Stimulated activated CD4-positive, alpha-beta T cell treated with anti-CD3 and anti-CD28 coated beads, Interleukin-1b, Interleukin-23, amount 100 ng/mL, for 48 hours (primary cell): ENCODE data around the gene MTCL1.

Experiments used
- DNase-seq: peaks from one replicate; pipeline ENCODE4 v3.0.0-alpha.2; 2020

The MTCL1 gene

GRCh38 chr18:8776013-8776943 is 70.9 kb downstream of the MTCL1 start:
- no peak for DNase-seq

- no peak for DNase-seq
Measured at GRCh38 chr18:8777846-8778245, 72.5 kb downstream of the MTCL1 start.

GRCh38 chr18:8778386-8778785 is 73.0 kb downstream of the MTCL1 start:
- DNase-seq: no peak

- DNase-seq: no peak
Measured at GRCh38 chr18:8778824-8779223, 73.5 kb downstream of the MTCL1 start.

GRCh38 chr18:8779251-8779650 is 73.9 kb downstream of the MTCL1 start:
- DNase-seq: no peak

- DNase-seq: no peak
Measured at GRCh38 chr18:8780227-8780626, 74.9 kb downstream of the MTCL1 start.

GRCh38 chr18:8781671-8782070 is 76.3 kb downstream of the MTCL1 start:
- no peak for DNase-seq

- no peak for DNase-seq
Measured at GRCh38 chr18:8783335-8783993, 78.1 kb downstream of the MTCL1 start.

- no peak for DNase-seq
Measured at GRCh38 chr18:8783994-8784530, 78.7 kb downstream of the MTCL1 start.

- DNase-seq: no peak
Measured at GRCh38 chr18:8785261-8785660, 79.9 kb downstream of the MTCL1 start.

GRCh38 chr18:8785855-8786482 is 80.6 kb downstream of the MTCL1 start:
- no peak for DNase-seq

GRCh38 chr18:8786483-8787370 is 81.4 kb downstream of the MTCL1 start:
- no peak for DNase-seq

- DNase-seq: no peak
Measured at GRCh38 chr18:8787371-8787670, 82.0 kb downstream of the MTCL1 start.

- DNase-seq: no peak
Measured at GRCh38 chr18:8787794-8788193, 82.4 kb downstream of the MTCL1 start.

- no peak for DNase-seq
Measured at GRCh38 chr18:8788503-8789429, 83.4 kb downstream of the MTCL1 start.

- DNase-seq: no peak
Measured at GRCh38 chr18:8791171-8791651, 85.9 kb downstream of the MTCL1 start.

- no peak for DNase-seq
Measured at GRCh38 chr18:8792688-8793316, 87.4 kb downstream of the MTCL1 start.

- DNase-seq: no peak
Measured at GRCh38 chr18:8793445-8794155, 88.2 kb downstream of the MTCL1 start.

GRCh38 chr18:8794156-8794933 is 89.0 kb downstream of the MTCL1 start:
- no peak for DNase-seq
